Neural crest cell (in vitro differentiated cells): ENCODE measurements around the gene ZNF335. TPM values are rescaled to one million over a fixed set of nuclear protein-coding genes. Genes with fewer than 3 reads are reported as not detected.
"Not testable (repeated sequence)": the region's sequence is repeated elsewhere in the genome, so short reads cannot be mapped to it uniquely, and the experiment has no call there.

Experiments
- DNase-seq: peaks from one replicate; pipeline ENCODE4 v3.0.0; 2021; ENCODE audit warnings: low read depth, mixed read lengths, low spot score
- H3K27ac Mint-ChIP-seq: one replicate; pipeline ENCODE4 v1.8.0; 2021; ENCODE audit warnings: mild to moderate bottlenecking, mixed read lengths; ENCODE audit not compliant: unreplicated experiment
- H3K27me3 Mint-ChIP-seq: 2 replicates; pipeline ENCODE4 v1.8.0; 2021; ENCODE audit warnings: low read depth, mild to moderate bottlenecking, mixed read lengths
- H3K36me3 Mint-ChIP-seq: 2 replicates; pipeline ENCODE4 v1.8.0; 2021; ENCODE audit warnings: low read depth, mild to moderate bottlenecking, mixed read lengths
- H3K4me1 Mint-ChIP-seq: 2 replicates; pipeline ENCODE4 v1.8.0; 2021; ENCODE audit warnings: mixed read lengths
- H3K4me3 Mint-ChIP-seq: one replicate; pipeline ENCODE4 v1.8.0; 2021; ENCODE audit warnings: mild to moderate bottlenecking, mixed read lengths
- H3K9me3 Mint-ChIP-seq: 2 replicates; pipeline ENCODE4 v1.8.0; 2021; ENCODE audit warnings: mixed read lengths
- CTCF ChIP-seq: fragments of 200-600 bp; sonication (generic); conservative IDR thresholded peaks from 2 replicates; pipeline ENCODE4 v1.5.0; 2021; ENCODE audit warnings: antibody characterized with exemption, mild to moderate bottlenecking
- total RNA-seq: library from RNA; stranded (reverse); gene quantifications from 2 replicates; pipeline ENCODE4 v1.2.1, GENCODE V29; 2021

ZNF335 gene
- total RNA-seq, 1 donor from 2014 or later, result 24.8 TPM

DNA sequence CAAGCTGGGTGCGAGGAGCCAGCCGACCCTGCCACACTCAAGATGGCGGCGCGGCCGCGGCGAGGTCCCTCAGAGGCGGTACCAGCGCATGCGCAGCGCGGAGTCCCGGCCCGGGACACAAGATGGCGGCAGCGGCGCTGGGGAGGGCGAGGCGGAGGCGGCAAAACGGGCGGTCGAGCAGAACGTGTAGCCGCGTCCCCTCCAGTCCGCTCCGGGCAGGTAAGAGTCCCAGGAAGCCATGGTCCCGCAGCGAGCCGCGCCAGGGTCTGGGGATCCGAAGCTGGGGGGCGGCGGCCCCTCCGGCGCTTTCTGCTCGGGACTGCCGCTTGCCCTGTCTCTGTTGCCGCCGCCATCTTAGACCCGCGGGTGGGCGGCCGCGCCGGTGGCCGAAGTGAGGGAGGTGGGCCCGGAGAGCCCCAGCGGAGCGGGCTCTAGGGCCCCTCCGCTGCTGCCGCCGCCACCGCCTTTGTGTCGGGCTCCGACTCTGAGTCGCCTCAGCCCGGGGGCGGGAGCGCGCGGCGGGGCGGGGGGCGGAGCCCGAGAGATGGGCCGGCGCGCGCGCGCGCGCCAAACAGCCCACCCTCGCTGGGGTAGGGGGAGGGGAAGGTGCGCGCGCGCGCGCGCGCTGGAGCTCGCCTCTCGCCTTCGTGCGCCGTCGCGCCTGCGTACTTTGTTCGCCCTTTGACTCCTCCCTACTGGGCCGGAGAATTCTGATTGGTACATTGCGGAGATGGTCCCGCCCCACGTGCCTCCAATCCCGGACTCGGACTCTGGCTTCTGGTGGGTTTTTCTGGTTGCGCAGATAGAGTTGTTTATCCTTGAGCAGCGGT, 37.2 kb downstream of the ZNF335 start, which contains the start of gene PCIF1:
Gene PCIF1 (plus strand): TSS at position 98 of the 830 bp plus-strand sequence. CDS start 4,317 bp downstream, outside the sequence.
- TF ChIP-seq CTCF, result no peak
- Mint-ChIP-seq H3K9me3 (no peaks in the 10 kb centered on the region), H3K4me1 (peaks cover 31% of the 10 kb centered on the region), H3K4me3 (peak within 1 kb of the TSS; percentile 96), H3K36me3 (peaks cover 8% of the 10 kb centered on the region), H3K27ac (peak within 1 kb of the TSS; percentile 100), H3K27me3 (peaks cover 7% of the 10 kb centered on the region)
- DNase-seq, result peak; percentile 98

DNA sequence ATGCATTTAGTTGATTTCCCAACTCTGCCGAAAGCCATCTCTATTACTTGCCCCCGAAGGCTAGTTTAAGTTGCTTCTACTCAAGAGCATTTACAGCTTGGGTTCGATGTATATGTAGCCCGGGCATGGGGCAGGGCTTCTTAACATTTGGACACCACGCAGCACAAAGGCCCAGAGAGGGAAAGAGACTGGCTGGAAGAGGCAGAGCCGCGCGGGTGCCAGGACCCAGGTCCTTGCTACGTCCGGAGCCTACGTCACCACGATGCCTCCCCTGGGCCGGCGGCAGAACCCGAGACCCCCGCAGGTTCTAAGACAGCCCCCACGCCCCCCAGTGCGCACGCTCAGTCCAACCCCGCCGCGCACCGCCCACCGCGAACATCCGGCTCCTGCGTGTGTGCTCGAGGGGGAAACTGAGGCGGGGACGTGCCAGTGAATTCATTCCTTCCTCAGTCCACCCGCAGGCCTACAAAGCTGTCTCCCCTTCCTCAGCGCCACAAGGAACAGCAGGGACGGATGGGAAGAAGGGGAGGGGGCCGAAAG, 37.9 kb downstream of the ZNF335 start:
- H3K4me1 Mint-ChIP-seq, result peaks cover 31% of the 10 kb centered on the region
- H3K4me3 Mint-ChIP-seq, result peak overlapping the region; percentile 96
- H3K27me3 Mint-ChIP-seq, result peaks cover 7% of the 10 kb centered on the region
- peak overlapping the region; percentile 100 for H3K27ac Mint-ChIP-seq
- DNase-seq, result no peak
- H3K36me3 Mint-ChIP-seq, result peaks cover 3% of the 10 kb centered on the region
- no peaks in the 10 kb centered on the region for H3K9me3 Mint-ChIP-seq
- TF ChIP-seq CTCF, result no peak

- Mint-ChIP-seq H3K27ac (peak overlapping the region; percentile 100), H3K27me3 (peaks cover 7% of the 10 kb centered on the region), H3K4me3 (peak overlapping the region; percentile 96), H3K4me1 (peaks cover 31% of the 10 kb centered on the region), H3K36me3 (peaks cover 2% of the 10 kb centered on the region), H3K9me3 (no peaks in the 10 kb centered on the region)
- peak; percentile 47 for TF ChIP-seq CTCF
- DNase-seq, result peak; percentile 40
Measured at GRCh38 chr20:45933266-45934045, 38.5 kb downstream of the ZNF335 start.

DNA sequence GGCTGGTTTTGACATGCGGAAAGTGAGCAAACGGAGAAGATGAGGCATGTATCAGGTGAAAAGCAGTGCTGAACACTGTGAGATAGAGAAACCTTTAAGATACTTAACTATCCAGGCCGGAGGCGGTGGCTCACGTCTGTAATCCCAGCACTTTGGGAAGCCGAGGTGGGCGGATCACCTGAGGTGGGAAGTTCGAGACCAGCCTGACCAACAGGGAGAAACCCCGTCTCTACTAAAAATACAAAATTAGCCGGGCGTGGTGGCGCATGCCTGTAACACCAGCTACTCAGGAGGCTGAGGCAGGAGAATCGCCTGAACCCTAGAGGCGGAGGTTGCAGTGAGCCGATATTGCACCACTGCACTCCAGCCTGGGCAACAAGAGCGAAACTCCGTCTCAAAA, 40.3 kb downstream of the ZNF335 start:
- not testable (repeated sequence) for H3K27ac Mint-ChIP-seq, H3K9me3 Mint-ChIP-seq, DNase-seq, H3K36me3 Mint-ChIP-seq, H3K27me3 Mint-ChIP-seq
- peaks cover 23% of the 10 kb centered on the region for H3K4me1 Mint-ChIP-seq
- peak overlapping the region; percentile 96 for H3K4me3 Mint-ChIP-seq

DNA sequence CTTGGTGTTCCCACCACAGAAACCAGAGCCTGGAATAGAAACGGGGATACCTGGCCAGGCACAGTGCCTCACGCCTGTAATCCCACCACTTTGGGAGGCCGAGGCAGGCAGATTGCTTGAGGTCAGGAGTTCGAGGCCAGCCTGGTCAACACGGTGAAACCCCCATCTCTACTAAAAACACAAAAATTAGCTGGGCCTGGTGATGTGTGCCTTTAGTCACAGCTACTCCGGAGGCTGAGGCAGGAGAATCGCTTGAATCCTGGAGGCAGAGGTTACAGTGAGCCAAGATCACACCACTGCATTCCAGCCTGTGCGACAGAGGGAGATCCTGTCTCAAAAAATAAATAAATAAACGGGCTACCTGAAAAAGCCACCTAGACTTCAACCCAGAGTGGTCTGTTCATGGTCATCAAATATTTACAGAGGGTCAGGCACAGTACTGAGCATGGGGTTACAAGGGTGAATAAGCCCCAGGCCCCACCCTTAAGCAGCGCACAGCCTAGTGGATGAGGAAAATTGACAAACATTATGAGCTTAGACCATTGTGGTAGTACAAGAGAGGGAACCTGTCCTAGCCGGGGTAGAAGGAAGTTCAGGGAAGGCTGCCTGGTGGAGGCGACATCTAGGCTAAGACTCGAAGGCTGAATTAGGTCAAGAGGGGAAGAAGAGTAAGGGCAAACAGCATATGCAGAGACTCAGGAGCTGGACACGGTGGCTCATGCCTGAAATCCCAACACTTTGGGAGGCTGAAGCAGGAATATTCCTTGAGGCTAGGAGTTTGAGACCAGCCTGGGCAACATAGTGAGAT, 44.7 kb downstream of the ZNF335 start:
- peak overlapping the region; percentile 16 for H3K4me3 Mint-ChIP-seq
- H3K27ac Mint-ChIP-seq, result no peak overlapping the region
- H3K4me1 Mint-ChIP-seq, result no peaks in the 10 kb centered on the region
- no peaks in the 10 kb centered on the region for H3K36me3 Mint-ChIP-seq
- H3K9me3 Mint-ChIP-seq, result no peaks in the 10 kb centered on the region
- peaks cover 3% of the 10 kb centered on the region for H3K27me3 Mint-ChIP-seq
- TF ChIP-seq CTCF, result no peak
- no peak for DNase-seq
